ENCODE data around the gene RAB8B. TPM values are rescaled to one million over a fixed set of nuclear protein-coding genes. Genes with fewer than 3 reads are reported as not detected.

RAB8B gene
- total RNA-seq, 1 experiment from 2014 or later, result 33.8 TPM

GRCh38 chr15:63156755-63157117 lies 32.7 kb upstream of the RAB8B start:
- no CpG with 5 or more reads among the region's 16 CpGs for WGBS (ENCODE audit: extremely low coverage, insufficient read length, low lambda C conversion rate)
- no peak overlapping the region for H3T11ph ChIP-seq (ENCODE audit: low read length)
- no peak overlapping the region for H2AK5ac ChIP-seq (ENCODE audit: insufficient read length, low read length)
- no peak overlapping the region for H2BK15ac ChIP-seq (ENCODE audit: low read depth, low read length)
- H3K4me1 ChIP-seq (ENCODE audit: insufficient read depth, low read length), result no peaks in the 10 kb centered on the region
- no peaks in the 10 kb centered on the region for H4K20me1 ChIP-seq (ENCODE audit: control insufficient read depth, insufficient read depth, insufficient read length)
- H2BK5ac ChIP-seq (ENCODE audit: insufficient read length, low read length), result no peak overlapping the region
- Mint-ChIP-seq H3K9me3 (no peaks in the 10 kb centered on the region), H3K4me1 (peaks cover 8 to 12% of the 10 kb centered on the region in 2 experiments), H3K4me3 (peak overlapping the region; percentile 96 to 98), H3K27ac (peak overlapping the region; percentile 83 to 98 (median 96); a peak in 6 of 7 replicates), H3K27me3 (ENCODE audit: low read depth) (no peaks in the 10 kb centered on the region), H3K36me3 (ENCODE audit: insufficient read depth in 1 of 3, low read depth in 3 of 3) (peaks cover 0 to 26% (median 22%) of the 10 kb centered on the region in 3 experiments; a peak in 5 of 7 replicates)
- no peak overlapping the region for H2BK120ac ChIP-seq (ENCODE audit: low read depth, low read length, poor library complexity, severe bottlenecking)
- no peaks in the 10 kb centered on the region for H3K79me1 ChIP-seq (ENCODE audit: insufficient read depth, low read depth, low read length, poor library complexity, severe bottlenecking)
- H3K4me2 ChIP-seq (ENCODE audit: insufficient read depth, insufficient read length, low read length), result peak overlapping the region; percentile 95
- H2BK20ac ChIP-seq (ENCODE audit: low read depth, low read length, poor library complexity, severe bottlenecking), result no peak overlapping the region
- H3K9ac ChIP-seq (ENCODE audit: extremely low read depth, insufficient read length, low read length), result peak overlapping the region; percentile 67
- no peak overlapping the region for H2AFZ ChIP-seq (ENCODE audit: low read length)
- H4K8ac ChIP-seq (replicated peaks; ENCODE audit: insufficient read length, low read depth, low read length), result no peak overlapping the region
- H4K91ac ChIP-seq (ENCODE audit: insufficient read length, low read depth, low read length), result no peak overlapping the region
- H3K23ac ChIP-seq (ENCODE audit: insufficient read length, low read depth, low read length), result no peak overlapping the region
- H3K9me3 ChIP-seq (ENCODE audit: control insufficient read depth, low read depth, low read length), result no peaks in the 10 kb centered on the region
- H2BK12ac ChIP-seq (ENCODE audit: insufficient read length, low read depth, low read length), result no peak overlapping the region
- H4K5ac ChIP-seq (ENCODE audit: insufficient read length, low read depth, low read length), result no peak overlapping the region
- H3K23me2 ChIP-seq (ENCODE audit: insufficient read length, low read depth, low read length, poor library complexity, severe bottlenecking), result peaks cover 5% of the 10 kb centered on the region
- no peaks in the 10 kb centered on the region for H3K27me3 ChIP-seq (ENCODE audit: insufficient read depth, low read length)
- H3K4ac ChIP-seq (ENCODE audit: low read depth, low read length), result no peak overlapping the region
- H3K18ac ChIP-seq (ENCODE audit: insufficient read length, low read depth, low read length), result no peak overlapping the region
- no peaks in the 10 kb centered on the region for H3K79me2 ChIP-seq (ENCODE audit: insufficient read depth, low read length)
- no peak for TF ChIP-seq CTCF (conservative IDR thresholded peaks at IDR 0.05)
- H3K14ac ChIP-seq (ENCODE audit: insufficient read depth, low read length), result peak overlapping the region; percentile 69; the same call in 1 of the 2 replicates
- H3K27ac ChIP-seq (ENCODE audit: insufficient read length, low read depth, low read length), result peak overlapping the region; percentile 26
- no peak for DNase-seq
- no peak overlapping the region for H3K56ac ChIP-seq (ENCODE audit: insufficient read length, low read depth, low read length)

Data from H9 (cell line).